Natural killer cell (primary cell): ENCODE results near the gene ADGRV1. TPM values are rescaled to one million over a fixed set of nuclear protein-coding genes. Genes with fewer than 3 reads are reported as not detected.

Source experiments
- ATAC-seq, 3 donors: fragments of 150-1000 bp in 2 of 3; fragments of 200-7000 bp in 1 of 3; cut with Tn5 transposase; 1 replicate in 1 of 3; 2 replicates in 2 of 3; pipeline ENCODE4 v1.10.0; 2021; ENCODE audit warnings: mild to moderate bottlenecking in 2 of 3, moderate library complexity in 2 of 3
- DNase-seq, 2 donors: peaks; one replicate each; pipeline versions ENCODE4 v3.0.0 to v3.0.0-alpha.2; 2013 to 2021; ENCODE audit warnings: mixed read lengths in 1 of 2
- H3K27ac ChIP-seq: one replicate; pipeline ENCODE4 v1.5.1; 2013; ENCODE audit warnings: mild to moderate bottlenecking, low read length
- H3K27me3 ChIP-seq: one replicate; pipeline ENCODE4 v1.6.1; 2013; ENCODE audit warnings: low read length; ENCODE audit not compliant: control insufficient read depth, insufficient read depth
- H3K36me3 ChIP-seq: one replicate; pipeline ENCODE4 v1.6.1; 2013; ENCODE audit warnings: low read length; ENCODE audit not compliant: control insufficient read depth, insufficient read depth
- H3K4me1 ChIP-seq: one replicate; pipeline ENCODE4 v1.6.1; 2013; ENCODE audit warnings: low read length; ENCODE audit not compliant: control insufficient read depth, insufficient read depth
- H3K4me3 ChIP-seq: one replicate; pipeline ENCODE4 v1.5.1; 2013; ENCODE audit warnings: low read length
- H3K9me3 ChIP-seq: one replicate; pipeline ENCODE4 v1.6.1; 2013; ENCODE audit warnings: low read length; ENCODE audit not compliant: control insufficient read depth, insufficient read depth
- H3K27ac Mint-ChIP-seq, 2 donors: one replicate each; pipeline ENCODE4 v1.8.0; 2022; ENCODE audit warnings: mild to moderate bottlenecking in 2 of 2, mixed read lengths in 2 of 2, moderate library complexity in 1 of 2
- H3K27me3 Mint-ChIP-seq, 2 donors: one replicate each; pipeline ENCODE4 v1.8.0; 2022; ENCODE audit warnings: low read depth in 2 of 2, mixed read lengths in 2 of 2
- H3K36me3 Mint-ChIP-seq: one replicate; pipeline ENCODE4 v1.8.0; 2022; ENCODE audit warnings: mixed read lengths
- H3K4me1 Mint-ChIP-seq, 2 donors: one replicate each; pipeline ENCODE4 v1.8.0; 2022; ENCODE audit warnings: mixed read lengths in 2 of 2
- H3K4me3 Mint-ChIP-seq: one replicate; pipeline ENCODE4 v1.8.0; 2022; ENCODE audit warnings: mild to moderate bottlenecking, moderate library complexity, mixed read lengths
- H3K9me3 Mint-ChIP-seq, 2 donors: one replicate each; pipeline ENCODE4 v1.8.0; 2022; ENCODE audit warnings: mixed read lengths in 2 of 2
- CTCF ChIP-seq: fragments of 200-600 bp; IDR thresholded peaks from one replicate; pipeline ENCODE4 v1.8.0; 2022; ENCODE audit warnings: antibody characterized with exemption
- WGBS: methylation state at CpG from one replicate; pipeline ENCODE4 v1.1.7; 2013; ENCODE audit warnings: missing lambda C conversion rate; ENCODE audit not compliant: insufficient coverage; 5-methylcytosine and 5-hydroxymethylcytosine counted together
- intact Hi-C: fragments of 100-400 bp; cut with micrococcal nuclease; formaldehyde crosslinking; loops from one replicate; pipeline ENCODE4 v1.14.2; 2022
- total RNA-seq, 4 donors: library from RNA; stranded (reverse); fragments of 120-200 nt in 1 of 4; gene quantifications; one replicate each; pipeline versions ENCODE4 v1.2.3 to v1.2.4, GENCODE V29; 2013 to 2022

ADGRV1 gene
- total RNA-seq, 3 donors from 2014 or later (not counting 1 experiment from before 2014, with no cell fraction given) = 0.50 to 0.71 TPM; not detected in 1

GRCh38 chr5:91151947-91152346 is 593.4 kb downstream of the ADGRV1 start:
- WGBS = 95% methylated on average over 2 of the region's 2 CpGs
- TF ChIP-seq CTCF = no peak
- peaks cover 28 to 31% of the 10 kb centered on the region in 2 donors for H3K4me1 Mint-ChIP-seq
- intact Hi-C loops = no loop called here
- H3K27ac ChIP-seq = no peak overlapping the region
- peaks cover 6% of the 10 kb centered on the region for H3K4me1 ChIP-seq
- H3K4me3 Mint-ChIP-seq = no peak overlapping the region
- peaks cover 5% of the 10 kb centered on the region for H3K9me3 ChIP-seq
- H3K27ac Mint-ChIP-seq = no peak overlapping the region
- ATAC-seq (no peak), DNase-seq (no peak)
- no peaks in the 10 kb centered on the region for H3K27me3 ChIP-seq
- H3K27me3 Mint-ChIP-seq = peaks cover 0 to 4% of the 10 kb centered on the region in 2 donors
- H3K36me3 Mint-ChIP-seq = no peaks in the 10 kb centered on the region
- H3K36me3 ChIP-seq = no peaks in the 10 kb centered on the region
- no peak overlapping the region for H3K4me3 ChIP-seq
- no peaks in the 10 kb centered on the region for H3K9me3 Mint-ChIP-seq

- Histone ChIP-seq H3K27ac (no peak overlapping the region), H3K9me3 (no peaks in the 10 kb centered on the region), H3K27me3 (no peaks in the 10 kb centered on the region), H3K4me3 (no peak overlapping the region), H3K4me1 (no peaks in the 10 kb centered on the region), H3K36me3 (no peaks in the 10 kb centered on the region)
- Mint-ChIP-seq H3K4me1 (peaks cover 17 to 19% of the 10 kb centered on the region in 2 donors), H3K36me3 (no peaks in the 10 kb centered on the region), H3K27me3 (no peaks in the 10 kb centered on the region), H3K27ac (no peak overlapping the region), H3K9me3 (no peaks in the 10 kb centered on the region), H3K4me3 (no peak overlapping the region)
- no peak for ATAC-seq
- no peak for DNase-seq
- intact Hi-C loops = no loop called here
- no peak for TF ChIP-seq CTCF
- 97% methylated on average over 8 of the region's 9 CpGs for WGBS
Observed at GRCh38 chr5:91154338-91154737, 595.7 kb downstream of the ADGRV1 start.

- H3K4me3 Mint-ChIP-seq = no peak overlapping the region
- Histone ChIP-seq H3K27me3 (no peaks in the 10 kb centered on the region), H3K27ac (no peak overlapping the region), H3K4me1 (no peaks in the 10 kb centered on the region), H3K36me3 (no peaks in the 10 kb centered on the region), H3K9me3 (no peaks in the 10 kb centered on the region), H3K4me3 (no peak overlapping the region)
- H3K9me3 Mint-ChIP-seq = no peaks in the 10 kb centered on the region
- no peaks in the 10 kb centered on the region for H3K27me3 Mint-ChIP-seq
- TF ChIP-seq CTCF = no peak
- WGBS = 100% methylated on average over 3 of the region's 3 CpGs
- intact Hi-C loops = no loop called here
- DNase-seq (no peak), ATAC-seq (no peak)
- peaks cover 12 to 14% of the 10 kb centered on the region in 2 donors for H3K4me1 Mint-ChIP-seq
- no peaks in the 10 kb centered on the region for H3K36me3 Mint-ChIP-seq
- no peak overlapping the region for H3K27ac Mint-ChIP-seq
Observed at GRCh38 chr5:91155274-91155673, 596.7 kb downstream of the ADGRV1 start.

GRCh38 chr5:91156242-91156641 is 597.6 kb downstream of the ADGRV1 start:
- DNase-seq (no peak), ATAC-seq (no peak)
- H3K4me1 ChIP-seq = no peaks in the 10 kb centered on the region
- H3K4me3 ChIP-seq = no peak overlapping the region
- Mint-ChIP-seq H3K9me3 (no peaks in the 10 kb centered on the region), H3K4me1 (peaks cover 7 to 8% of the 10 kb centered on the region in 2 donors), H3K36me3 (no peaks in the 10 kb centered on the region), H3K27ac (no peak overlapping the region), H3K27me3 (no peaks in the 10 kb centered on the region), H3K4me3 (no peak overlapping the region)
- H3K36me3 ChIP-seq = no peaks in the 10 kb centered on the region
- H3K27me3 ChIP-seq = no peaks in the 10 kb centered on the region
- no CpG with 5 or more reads among the region's 1 CpG for WGBS
- H3K27ac ChIP-seq = no peak overlapping the region
- TF ChIP-seq CTCF = no peak
- intact Hi-C loops = no loop called here
- H3K9me3 ChIP-seq = no peaks in the 10 kb centered on the region
